DOHH2 (cell line): ENCODE data around the gene NAV2.
"Not testable (repeated sequence)": the region's sequence is repeated elsewhere in the genome, so short reads cannot be mapped to it uniquely, and the experiment has no call there.

Experiments used
- H3F3A ChIP-seq: fragments of 200-600 bp; sonication (generic), shearing (Covaris generic); 2 replicates; pipeline ENCODE4 v1.6.0; 2016; ENCODE audit warnings: antibody characterized with exemption, mild to moderate bottlenecking; ENCODE audit not compliant: control insufficient read depth, insufficient read depth
- H3K27ac ChIP-seq: fragments of 200-600 bp; sonication (generic); 2 replicates; pipeline ENCODE4 v1.5.1; 2014; ENCODE audit warnings: low read depth, mild to moderate bottlenecking, low read length, moderate library complexity
- H3K27me3 ChIP-seq: fragments of 200-600 bp; sonication (generic); 2 replicates; pipeline ENCODE4 v1.6.1; 2014; ENCODE audit warnings: mild to moderate bottlenecking, low read length, mixed read lengths; ENCODE audit not compliant: control insufficient read depth
- H3K36me3 ChIP-seq: fragments of 200-600 bp; sonication (generic); 2 replicates; pipeline ENCODE4 v1.6.1; 2014; ENCODE audit warnings: mild to moderate bottlenecking, low read length, moderate library complexity, mixed read lengths; ENCODE audit not compliant: control insufficient read depth
- H3K4me1 ChIP-seq: fragments of 200-600 bp; sonication (generic); 2 replicates; pipeline ENCODE4 v1.6.1; 2014; ENCODE audit warnings: mild to moderate bottlenecking, low read length, mixed read lengths; ENCODE audit not compliant: control insufficient read depth
- H3K4me2 ChIP-seq: fragments of 200-600 bp; sonication (generic); 2 replicates; pipeline ENCODE4 v1.6.0; 2014; ENCODE audit warnings: mild to moderate bottlenecking, low read length, moderate library complexity
- H3K4me3 ChIP-seq: fragments of 200-600 bp; sonication (generic); 2 replicates; pipeline ENCODE4 v1.5.1; 2014; ENCODE audit warnings: mild to moderate bottlenecking, low read length, mixed read lengths
- H3K79me2 ChIP-seq: fragments of 200-600 bp; sonication (generic); 2 replicates; pipeline ENCODE4 v1.6.1; 2014; ENCODE audit warnings: mild to moderate bottlenecking, low read length, mixed read lengths; ENCODE audit not compliant: control insufficient read depth
- H3K9me2 ChIP-seq: fragments of 200-600 bp; sonication (generic); replicated peaks from 2 replicates; pipeline ENCODE4 v1.6.1; 2014; ENCODE audit warnings: mild to moderate bottlenecking, low read length, mixed read lengths; ENCODE audit not compliant: control insufficient read depth
- H3K9me3 ChIP-seq: fragments of 200-600 bp; sonication (generic); 2 replicates; pipeline ENCODE4 v1.6.1; 2014; ENCODE audit warnings: antibody characterized with exemption, low read length, mixed read lengths; ENCODE audit not compliant: control insufficient read depth, insufficient read depth
- H4K20me1 ChIP-seq: fragments of 200-600 bp; sonication (generic); 2 replicates; pipeline ENCODE4 v1.6.0; 2014; ENCODE audit warnings: low read depth, mild to moderate bottlenecking, antibody characterized with exemption, low read length, moderate library complexity; ENCODE audit not compliant: control insufficient read depth, insufficient read depth
- CTCF ChIP-seq: fragments of 200-600 bp; sonication (generic); IDR thresholded peaks from one replicate; pipeline ENCODE4 v1.5.1; 2014; ENCODE audit warnings: antibody characterized with exemption, mild to moderate bottlenecking, low read depth, low read length; ENCODE audit not compliant: poor library complexity, severe bottlenecking
- EZH2phosphoT487 ChIP-seq: fragments of 200-600 bp; sonication (generic); IDR thresholded peaks from 2 replicates; pipeline ENCODE4 v1.6.1; 2017; ENCODE audit warnings: borderline replicate concordance, mild to moderate bottlenecking, antibody characterized with exemption, low read length, moderate library complexity, mixed read lengths

Gene NAV2

GRCh38 chr11:19959648-19960059 is 247.0 kb downstream of the NAV2 start:
- no peak for TF ChIP-seq EZH2phosphoT487
- no peak for TF ChIP-seq CTCF
- no peak overlapping the region for H3K27ac ChIP-seq
- no peaks in the 10 kb centered on the region for H3K27me3 ChIP-seq
- H3F3A ChIP-seq: no peaks in the 10 kb centered on the region
- H3K4me3 ChIP-seq: no peak overlapping the region
- no peaks in the 10 kb centered on the region for H3K4me1 ChIP-seq
- H3K36me3 ChIP-seq: no peaks in the 10 kb centered on the region
- H3K4me2 ChIP-seq: no peak overlapping the region
- H3K9me3 ChIP-seq: no peaks in the 10 kb centered on the region
- H3K9me2 ChIP-seq: no peaks in the 10 kb centered on the region
- no peaks in the 10 kb centered on the region for H3K79me2 ChIP-seq
- no peaks in the 10 kb centered on the region for H4K20me1 ChIP-seq

- not testable (repeated sequence) for H3K4me3 ChIP-seq, H3K4me2 ChIP-seq, H3K27me3 ChIP-seq, H3K27ac ChIP-seq, H3K36me3 ChIP-seq, H4K20me1 ChIP-seq, H3K9me3 ChIP-seq, H3K79me2 ChIP-seq, H3K4me1 ChIP-seq, H3F3A ChIP-seq, H3K9me2 ChIP-seq
Measured at GRCh38 chr11:19960410-19960809, 247.8 kb downstream of the NAV2 start.

- Histone ChIP-seq H3K9me3 (no peaks in the 10 kb centered on the region), H3K9me2 (no peaks in the 10 kb centered on the region), H3K79me2 (no peaks in the 10 kb centered on the region), H3F3A (no peaks in the 10 kb centered on the region), H4K20me1 (no peaks in the 10 kb centered on the region), H3K27me3 (no peaks in the 10 kb centered on the region), H3K4me3 (no peak overlapping the region), H3K36me3 (no peaks in the 10 kb centered on the region), H3K4me2 (no peak overlapping the region), H3K4me1 (no peaks in the 10 kb centered on the region), H3K27ac (no peak overlapping the region)
- TF ChIP-seq CTCF: no peak
- TF ChIP-seq EZH2phosphoT487: no peak
Measured at GRCh38 chr11:19961225-19961624, 248.6 kb downstream of the NAV2 start.

GRCh38 chr11:19962053-19962800 is 249.6 kb downstream of the NAV2 start:
- no peaks in the 10 kb centered on the region for H3K36me3 ChIP-seq
- H3K4me1 ChIP-seq: no peaks in the 10 kb centered on the region
- no peaks in the 10 kb centered on the region for H3F3A ChIP-seq
- no peak overlapping the region for H3K27ac ChIP-seq
- H4K20me1 ChIP-seq: no peaks in the 10 kb centered on the region
- no peaks in the 10 kb centered on the region for H3K9me3 ChIP-seq
- no peaks in the 10 kb centered on the region for H3K27me3 ChIP-seq
- H3K4me2 ChIP-seq: no peak overlapping the region
- TF ChIP-seq CTCF: no peak
- no peak for TF ChIP-seq EZH2phosphoT487
- H3K4me3 ChIP-seq: no peak overlapping the region
- no peaks in the 10 kb centered on the region for H3K79me2 ChIP-seq
- H3K9me2 ChIP-seq: no peaks in the 10 kb centered on the region
